K562 (cell line): Measurements from ENCODE around the gene RAI1. TPM values are rescaled to one million over a fixed set of nuclear protein-coding genes. Genes with fewer than 3 reads are reported as not detected.

Experiments
- ATAC-seq: fragments of 200-7000 bp; cut with Tn5 transposase; 3 replicates; pipeline ENCODE4 v1.9.1; 2020; ENCODE audit warnings: moderate library complexity
- BruUV-seq: library from RNA; stranded (reverse); fragments of 400-500 nt; replicated peaks from 2 replicates; lab custom pipeline; 2021; lab: Mats Ljungman, UMichigan
- CTCF ChIA-PET: fragments of 300-600 bp; formaldehyde crosslinking; extraction: SDS; loops from one replicate; lab custom pipeline; 2021; ENCODE audit warnings: low intra/inter-chr PET ratio; lab: Yijun Ruan, JAX
- POLR2A ChIA-PET: fragments of 300-600, 350-650 bp; sonication (Branson Sonifier 250); formaldehyde crosslinking; extraction: SDS; loops from one replicate; lab custom pipeline; 2021; ENCODE audit warnings: antibody characterized with exemption, inconsistent platforms; lab: Yijun Ruan, JAX
- DNase-seq, 4 experiments: peaks; one replicate each; pipeline versions ENCODE4 v3.0.0 to v3.0.0-alpha.2; 2011 to 2018; ENCODE audit warnings: low spot score in 3 of 4, mixed read lengths in 3 of 4; ENCODE audit errors: extremely low read depth in 1 of 4
- FAIRE-seq: peaks from 2 replicates; lab custom pipeline; 2011; peaks lifted over from hg19 to GRCh38; lab: Jason Lieb, UNC
- H2AFZ ChIP-seq: 2 replicates; pipeline ENCODE4 v1.6.0; 2011; ENCODE audit warnings: low read depth, low read length, control low read depth, inconsistent platforms
- H3K27ac ChIP-seq: fragments of 200-600 bp; 3 replicates; pipeline ENCODE4 v1.8.0; 2011; ENCODE audit warnings: low read depth, mild to moderate bottlenecking, control low read depth, inconsistent platforms, low read length, moderate library complexity, mixed read lengths; ENCODE audit errors: extremely low read depth
- H3K27me3 ChIP-seq, 2 experiments: fragments of 300-600 bp in 1 of 2; 2 replicates in 1 of 2; 3 replicates in 1 of 2; pipeline versions ENCODE4 v1.6.0 to v1.8.0; 2011; ENCODE audit warnings: inconsistent platforms in 2 of 2, low read length in 2 of 2, mild to moderate bottlenecking in 1 of 2, mixed read lengths in 1 of 2, moderate library complexity in 1 of 2; ENCODE audit not compliant: control insufficient read depth in 2 of 2, insufficient read depth in 2 of 2
- H3K36me3 ChIP-seq: fragments of 300-600 bp; 3 replicates; pipeline ENCODE4 v1.8.0; 2011; ENCODE audit warnings: mild to moderate bottlenecking, low read length, inconsistent platforms; ENCODE audit not compliant: control insufficient read depth, insufficient read depth
- H3K4me1 ChIP-seq, 2 experiments: fragments of 200-600 bp in 1 of 2; replicated peaks in 1 of 2; 2 replicates in 1 of 2; 3 replicates in 1 of 2; pipeline versions ENCODE4 v1.5.1 to v1.8.0; 2011; ENCODE audit warnings: inconsistent platforms in 2 of 2, low read length in 2 of 2, mild to moderate bottlenecking in 1 of 2, mixed read lengths in 1 of 2, moderate library complexity in 1 of 2; ENCODE audit not compliant: control insufficient read depth in 2 of 2, insufficient read depth in 2 of 2
- H3K4me2 ChIP-seq: 2 replicates; pipeline ENCODE4 v1.6.1; 2011; ENCODE audit warnings: low read length, control low read depth, inconsistent platforms, mixed read lengths; ENCODE audit not compliant: insufficient read depth
- H3K4me3 ChIP-seq: fragments of 200-600 bp; sonication (generic), shearing (Covaris generic); 2 replicates; pipeline ENCODE4 v1.5.1; 2016; ENCODE audit warnings: control low read depth, inconsistent platforms
- H3K79me2 ChIP-seq: fragments of 200-600 bp; 3 replicates; pipeline ENCODE4 v1.8.0; 2011; ENCODE audit warnings: low read length, inconsistent platforms; ENCODE audit not compliant: control insufficient read depth, insufficient read depth
- H3K9ac ChIP-seq, 2 experiments: 2 replicates each; pipeline versions ENCODE4 v1.6.0 to v1.6.1; 2011; ENCODE audit warnings: low read depth in 2 of 2, low read length in 2 of 2, control low read depth in 1 of 2, inconsistent platforms in 1 of 2, mild to moderate bottlenecking in 1 of 2, mixed read lengths in 1 of 2; ENCODE audit not compliant: insufficient read depth in 1 of 2
- H3K9me1 ChIP-seq: one replicate; pipeline ENCODE4 v1.6.0; 2011; ENCODE audit warnings: inconsistent platforms, mild to moderate bottlenecking, low read length, moderate library complexity; ENCODE audit not compliant: control insufficient read depth, insufficient read depth
- H3K9me3 ChIP-seq: replicated peaks from 2 replicates; pipeline ENCODE4 v1.5.1; 2011; ENCODE audit warnings: low read depth, low read length, inconsistent platforms; ENCODE audit not compliant: control insufficient read depth, insufficient read depth
- H4K20me1 ChIP-seq: replicated peaks from 2 replicates; pipeline ENCODE4 v1.6.1; 2011; ENCODE audit warnings: low read length, inconsistent platforms, mixed read lengths; ENCODE audit not compliant: control insufficient read depth, insufficient read depth
- KAT2B ChIP-seq: IDR thresholded peaks from one replicate; pipeline ENCODE4 v1.6.1; 2012; ENCODE audit warnings: low read depth, mild to moderate bottlenecking, control low read depth, inconsistent platforms, low read length, moderate library complexity
- TFAM ChIP-seq: fragments of 250-450 bp; sonication (Bioruptor Pico); conservative IDR thresholded peaks from 2 replicates; pipeline ENCODE4 v1.5.0; 2021; ENCODE audit warnings: mild to moderate bottlenecking, moderate library complexity
- ZFPM2 ChIP-seq: fragments of 250-450 bp; sonication (Bioruptor Pico); IDR thresholded peaks from 2 replicates; pipeline ENCODE4 v1.5.1; 2022; ENCODE audit warnings: mild to moderate bottlenecking
- WGBS: fragments of 100-300 bp; shearing (Covaris generic); methylation state at CpG from one replicate; pipeline ENCODE4 v1.1.6; 2016; ENCODE audit warnings: low coverage, mixed read lengths; ENCODE audit not compliant: insufficient coverage; ENCODE audit errors: missing lambda C conversion rate; 5-methylcytosine and 5-hydroxymethylcytosine counted together
- in situ Hi-C: fragments of 300-500 bp; cut with MboI; formaldehyde crosslinking; loops from 4 replicates; pipeline ENCODE4 v1.15.0; 2018; ENCODE audit warnings: inconsistent platforms, mixed read lengths
- intact Hi-C: fragments of 100-400 bp; cut with micrococcal nuclease; formaldehyde crosslinking; loops from 2 replicates; pipeline ENCODE4 v1.14.2; 2022
- polyA plus RNA-seq, 8 experiments: library from polyadenylated mRNA; depleted of rRNA in 4 of 8; stranded (reverse) in 5 of 8; unstranded in 3 of 8; fragments of >200 nt; fragmentation: Nextera tagmentation in 2 of 8; fragmentation: Illumina TruSeq in 1 of 8; extraction: Ambion mirVana in 2 of 8; extraction: Trizol in 1 of 8; gene quantifications; 2 replicates each; pipeline versions ENCODE4 v1.2.1 to v1.2.3, GENCODE V29; 2011 to 2014; ENCODE audit warnings: inconsistent platforms in 1 of 8, missing spikeins in 1 of 8
- total RNA-seq, 7 experiments: library from RNA; depleted of rRNA in 6 of 7; stranded (reverse); fragments of >200 nt in 6 of 7; fragmentation: Illumina TruSeq in 2 of 7; extraction: Trizol in 2 of 7; gene quantifications; 2 replicates each; pipeline versions ENCODE4 v1.2.1 to v1.2.3, GENCODE V29; 2011 to 2021; ENCODE audit warnings: low replicate concordance in 1 of 7
- TF ChIP-seq, protein P1 (sequence below): sonication (generic); formaldehyde crosslinking; IDR thresholded peaks from 2 replicates; pipeline ENCODE4 v1.8.1; 2023; ENCODE audit warnings: mild to moderate bottlenecking, missing genetic modification reagents
- TF ChIP-seq, protein P2 (sequence below): fragments of 200-800 bp; sonication (Bioruptor generic); IDR thresholded peaks from 2 replicates; pipeline ENCODE4 v1.6.1; 2016; ENCODE audit warnings: missing genetic modification characterization, missing compliant biosample characterization
- TF ChIP-seq, protein P3 (sequence below): sonication (generic); IDR thresholded peaks from 2 replicates; pipeline ENCODE4 v1.6.1; 2016
- TF ChIP-seq, protein P4 (sequence below): fragments of 250-450 bp; sonication (Bioruptor Pico); IDR thresholded peaks from 2 replicates; pipeline ENCODE4 v1.8.0; 2021; ENCODE audit warnings: borderline replicate concordance, mild to moderate bottlenecking, moderate library complexity; ENCODE audit not compliant: poor library complexity, severe bottlenecking

RAI1 gene
- total and polyA plus RNA-seq, 9 of the 15 experiments (the other 6 are each of a cell fraction or from before 2014, with no cell fraction given): 0.68 to 19.9 (median 5.5) TPM

DNA sequence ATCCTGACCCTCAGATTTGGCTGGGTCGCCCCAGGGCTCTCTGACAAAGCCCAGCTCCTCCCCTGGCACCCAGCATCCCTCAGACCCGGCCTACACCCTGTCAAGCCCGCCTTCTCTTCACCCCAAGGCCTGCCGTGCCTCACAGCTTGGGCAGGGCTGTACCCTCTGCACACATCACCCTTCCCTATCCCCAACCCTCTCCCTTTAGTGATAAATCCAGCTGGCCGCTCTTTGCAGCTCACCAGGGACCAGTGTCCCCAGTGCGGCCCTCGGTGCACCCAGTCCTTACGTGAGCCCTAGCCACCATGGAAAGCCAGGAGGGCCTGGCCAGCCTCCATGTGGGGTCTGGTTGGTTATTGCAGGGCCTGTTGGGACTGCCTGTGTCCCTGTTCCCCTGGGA lies 74.5 kb downstream of the RAI1 start:
- H3K4me1 ChIP-seq: peaks cover 18 to 24% of the 10 kb centered on the region in 2 experiments; a peak in 3 of 5 replicates
- H3K27me3 ChIP-seq: no peaks in the 10 kb centered on the region
- no peaks in the 10 kb centered on the region for H3K9me1 ChIP-seq
- no peak overlapping the region for H3K4me2 ChIP-seq
- CTCF ChIA-PET: no interaction called here
- in situ Hi-C loops (no loop called here), intact Hi-C loops (no loop called here)
- H3K27ac ChIP-seq: no peak overlapping the region
- H3K79me2 ChIP-seq: peaks cover 31% of the 10 kb centered on the region
- 94% methylated on average over 2 of the region's 8 CpGs for WGBS
- no peaks in the 10 kb centered on the region for H3K9me3 ChIP-seq
- BruUV-seq: no TSS peak
- DNase-seq (no peak), FAIRE-seq (no peak), ATAC-seq (no peak)
- H3K9ac ChIP-seq: 0 out of 4 replicates have a peak overlapping the region, but pooled peaks of 1 of the 2 experiments have one; percentile 52
- H3K4me3 ChIP-seq: no peak overlapping the region
- POLR2A ChIA-PET: no interaction called here
- no peak overlapping the region for H2AFZ ChIP-seq
- H3K36me3 ChIP-seq: peaks cover 4% of the 10 kb centered on the region; the same call in 1 of the 3 replicates
- no peaks in the 10 kb centered on the region for H4K20me1 ChIP-seq
- no peak for TF ChIP-seq ZFPM2
- TF ChIP-seq, protein P1, sequence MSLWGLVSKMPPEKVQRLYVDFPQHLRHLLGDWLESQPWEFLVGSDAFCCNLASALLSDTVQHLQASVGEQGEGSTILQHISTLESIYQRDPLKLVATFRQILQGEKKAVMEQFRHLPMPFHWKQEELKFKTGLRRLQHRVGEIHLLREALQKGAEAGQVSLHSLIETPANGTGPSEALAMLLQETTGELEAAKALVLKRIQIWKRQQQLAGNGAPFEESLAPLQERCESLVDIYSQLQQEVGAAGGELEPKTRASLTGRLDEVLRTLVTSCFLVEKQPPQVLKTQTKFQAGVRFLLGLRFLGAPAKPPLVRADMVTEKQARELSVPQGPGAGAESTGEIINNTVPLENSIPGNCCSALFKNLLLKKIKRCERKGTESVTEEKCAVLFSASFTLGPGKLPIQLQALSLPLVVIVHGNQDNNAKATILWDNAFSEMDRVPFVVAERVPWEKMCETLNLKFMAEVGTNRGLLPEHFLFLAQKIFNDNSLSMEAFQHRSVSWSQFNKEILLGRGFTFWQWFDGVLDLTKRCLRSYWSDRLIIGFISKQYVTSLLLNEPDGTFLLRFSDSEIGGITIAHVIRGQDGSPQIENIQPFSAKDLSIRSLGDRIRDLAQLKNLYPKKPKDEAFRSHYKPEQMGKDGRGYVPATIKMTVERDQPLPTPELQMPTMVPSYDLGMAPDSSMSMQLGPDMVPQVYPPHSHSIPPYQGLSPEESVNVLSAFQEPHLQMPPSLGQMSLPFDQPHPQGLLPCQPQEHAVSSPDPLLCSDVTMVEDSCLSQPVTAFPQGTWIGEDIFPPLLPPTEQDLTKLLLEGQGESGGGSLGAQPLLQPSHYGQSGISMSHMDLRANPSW (CRISPR knock-in tag): no peak
- TF ChIP-seq, protein P2, sequence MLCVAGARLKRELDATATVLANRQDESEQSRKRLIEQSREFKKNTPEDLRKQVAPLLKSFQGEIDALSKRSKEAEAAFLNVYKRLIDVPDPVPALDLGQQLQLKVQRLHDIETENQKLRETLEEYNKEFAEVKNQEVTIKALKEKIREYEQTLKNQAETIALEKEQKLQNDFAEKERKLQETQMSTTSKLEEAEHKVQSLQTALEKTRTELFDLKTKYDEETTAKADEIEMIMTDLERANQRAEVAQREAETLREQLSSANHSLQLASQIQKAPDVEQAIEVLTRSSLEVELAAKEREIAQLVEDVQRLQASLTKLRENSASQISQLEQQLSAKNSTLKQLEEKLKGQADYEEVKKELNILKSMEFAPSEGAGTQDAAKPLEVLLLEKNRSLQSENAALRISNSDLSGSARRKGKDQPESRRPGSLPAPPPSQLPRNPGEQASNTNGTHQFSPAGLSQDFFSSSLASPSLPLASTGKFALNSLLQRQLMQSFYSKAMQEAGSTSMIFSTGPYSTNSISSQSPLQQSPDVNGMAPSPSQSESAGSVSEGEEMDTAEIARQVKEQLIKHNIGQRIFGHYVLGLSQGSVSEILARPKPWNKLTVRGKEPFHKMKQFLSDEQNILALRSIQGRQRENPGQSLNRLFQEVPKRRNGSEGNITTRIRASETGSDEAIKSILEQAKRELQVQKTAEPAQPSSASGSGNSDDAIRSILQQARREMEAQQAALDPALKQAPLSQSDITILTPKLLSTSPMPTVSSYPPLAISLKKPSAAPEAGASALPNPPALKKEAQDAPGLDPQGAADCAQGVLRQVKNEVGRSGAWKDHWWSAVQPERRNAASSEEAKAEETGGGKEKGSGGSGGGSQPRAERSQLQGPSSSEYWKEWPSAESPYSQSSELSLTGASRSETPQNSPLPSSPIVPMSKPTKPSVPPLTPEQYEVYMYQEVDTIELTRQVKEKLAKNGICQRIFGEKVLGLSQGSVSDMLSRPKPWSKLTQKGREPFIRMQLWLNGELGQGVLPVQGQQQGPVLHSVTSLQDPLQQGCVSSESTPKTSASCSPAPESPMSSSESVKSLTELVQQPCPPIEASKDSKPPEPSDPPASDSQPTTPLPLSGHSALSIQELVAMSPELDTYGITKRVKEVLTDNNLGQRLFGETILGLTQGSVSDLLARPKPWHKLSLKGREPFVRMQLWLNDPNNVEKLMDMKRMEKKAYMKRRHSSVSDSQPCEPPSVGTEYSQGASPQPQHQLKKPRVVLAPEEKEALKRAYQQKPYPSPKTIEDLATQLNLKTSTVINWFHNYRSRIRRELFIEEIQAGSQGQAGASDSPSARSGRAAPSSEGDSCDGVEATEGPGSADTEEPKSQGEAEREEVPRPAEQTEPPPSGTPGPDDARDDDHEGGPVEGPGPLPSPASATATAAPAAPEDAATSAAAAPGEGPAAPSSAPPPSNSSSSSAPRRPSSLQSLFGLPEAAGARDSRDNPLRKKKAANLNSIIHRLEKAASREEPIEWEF: no peak
- TF ChIP-seq, protein P3, sequence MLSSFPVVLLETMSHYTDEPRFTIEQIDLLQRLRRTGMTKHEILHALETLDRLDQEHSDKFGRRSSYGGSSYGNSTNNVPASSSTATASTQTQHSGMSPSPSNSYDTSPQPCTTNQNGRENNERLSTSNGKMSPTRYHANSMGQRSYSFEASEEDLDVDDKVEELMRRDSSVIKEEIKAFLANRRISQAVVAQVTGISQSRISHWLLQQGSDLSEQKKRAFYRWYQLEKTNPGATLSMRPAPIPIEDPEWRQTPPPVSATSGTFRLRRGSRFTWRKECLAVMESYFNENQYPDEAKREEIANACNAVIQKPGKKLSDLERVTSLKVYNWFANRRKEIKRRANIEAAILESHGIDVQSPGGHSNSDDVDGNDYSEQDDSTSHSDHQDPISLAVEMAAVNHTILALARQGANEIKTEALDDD: no peak
- no peak for TF ChIP-seq KAT2B
- TF ChIP-seq, protein P4, sequence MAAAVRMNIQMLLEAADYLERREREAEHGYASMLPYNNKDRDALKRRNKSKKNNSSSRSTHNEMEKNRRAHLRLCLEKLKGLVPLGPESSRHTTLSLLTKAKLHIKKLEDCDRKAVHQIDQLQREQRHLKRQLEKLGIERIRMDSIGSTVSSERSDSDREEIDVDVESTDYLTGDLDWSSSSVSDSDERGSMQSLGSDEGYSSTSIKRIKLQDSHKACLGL (CRISPR knock-in tag): no peak
- no peak for TF ChIP-seq TFAM (CRISPR knock-in tag)
